ENCODE measurements around the gene SP2. TPM values are rescaled to one million over a fixed set of nuclear protein-coding genes. Genes with fewer than 3 reads are reported as not detected.
A peak's percentile ranks its signal among the peaks of the same experiment; 100 is the strongest.

Gene SP2
- total and polyA plus RNA-seq, 2 of the 8 experiments (the other 6 are each of a cell fraction or from before 2014, with no cell fraction given) = 5.6 to 13.8 TPM

- Histone ChIP-seq H4K8ac (ENCODE audit: extremely low read depth, insufficient read depth, low read length) (no peak overlapping the region), H3K4ac (replicated peaks; ENCODE audit: insufficient read length, low read depth, low read length) (peak overlapping the region; percentile 22), H3K27ac (ENCODE audit: low read depth, low read length) (no peak overlapping the region), H4K91ac (replicated peaks; ENCODE audit: insufficient read length, low read length) (no peak overlapping the region), H2BK20ac (ENCODE audit: low read length) (peak overlapping the region; percentile 90; the same call in 1 of the 2 replicates), H3K14ac (ENCODE audit: insufficient read length) (no peak overlapping the region), H3K27me3 (replicated peaks in 1 of 4; ENCODE audit: control insufficient read depth in 3 of 4, extremely low read depth in 1 of 4, insufficient read depth in 3 of 4, low read length in 3 of 4) (peaks cover 3 to 25% (median 17%) of the 10 kb centered on the region in 4 experiments; a peak in 5 of 7 replicates), H2AK5ac (ENCODE audit: low read depth, low read length) (0 out of 2 replicates have a peak overlapping the region, but pooled peaks have one; percentile 80), H3K23me2 (ENCODE audit: low read depth, low read length) (peaks cover 4% of the 10 kb centered on the region; the same call in 1 of the 2 replicates), H2BK12ac (ENCODE audit: low read depth, low read length) (peak overlapping the region; percentile 60; the same call in 1 of the 2 replicates), H3K4me2 (ENCODE audit: insufficient read depth in 1 of 2, low read depth in 2 of 2, low read length in 2 of 2) (peak overlapping the region; percentile 88 to 90), H3K4me3 (ENCODE audit: extremely low read depth in 1 of 4, insufficient read depth in 2 of 4, low read depth in 3 of 4, low read length in 4 of 4) (peak overlapping the region in 2 of 4 experiments; percentile 53 to 57; a peak in 5 of 8 replicates), H3K9ac (replicated peaks in 1 of 4; ENCODE audit: extremely low read depth in 1 of 4, low read depth in 3 of 4, low read length in 3 of 4) (no peak overlapping the region), H3K9me3 (ENCODE audit: insufficient read depth in 2 of 2, low read depth in 1 of 2, low read length in 1 of 2) (no peaks in the 10 kb centered on the region), H3K36me3 (ENCODE audit: control insufficient read depth in 2 of 4, insufficient read depth in 4 of 4, low read length in 3 of 4) (no peaks in the 10 kb centered on the region), H3K79me1 (ENCODE audit: low read depth, low read length) (no peaks in the 10 kb centered on the region), H3K18ac (ENCODE audit: extremely low read depth, low read length) (peak overlapping the region; percentile 48), H4K20me1 (replicated peaks in 1 of 2; ENCODE audit: control insufficient read depth in 1 of 2, insufficient read depth in 2 of 2, low read length in 2 of 2) (no peaks in the 10 kb centered on the region), H3K4me1 (replicated peaks in 1 of 4; ENCODE audit: control insufficient read depth in 3 of 4, insufficient read depth in 4 of 4, low read length in 3 of 4) (peaks cover 21 to 46% (median 30%) of the 10 kb centered on the region in 4 experiments), H3K79me2 (ENCODE audit: control insufficient read depth in 1 of 2, insufficient read depth in 2 of 2, low read length in 2 of 2) (no peaks in the 10 kb centered on the region), H3K56ac (replicated peaks; ENCODE audit: insufficient read length, low read depth, low read length) (no peak overlapping the region), H3K23ac (ENCODE audit: insufficient read length) (no peak overlapping the region), H4K5ac (ENCODE audit: insufficient read length, low read depth, low read length) (no peak overlapping the region), H2BK15ac (ENCODE audit: low read length) (no peak overlapping the region), H2BK120ac (replicated peaks; ENCODE audit: low read depth, low read length) (no peak overlapping the region), H2BK5ac (ENCODE audit: low read depth, low read length) (peak overlapping the region; percentile 21; the same call in 1 of the 2 replicates), H2AFZ (ENCODE audit: low read length) (no peak overlapping the region)
- WGBS, 2 experiments (ENCODE audit: extremely low coverage in 1 of 2, insufficient coverage in 1 of 2, insufficient read length in 1 of 2, insufficient replicate concordance in 2 of 2, low coverage in 1 of 2, low lambda C conversion rate in 2 of 2, missing lambda C conversion rate in 1 of 2) = 43% methylated on average over 4 of the region's 4 CpGs; no CpG with 5 or more reads in 1 of the 2 experiments
- ChIA-PET CTCF (ENCODE audit: partially characterized antibody) (interaction anchor here (1.3 to 10.7 kb wide), 6 partner anchors 10 to 24 kb away, joined by 3 to 257 read pairs (median 6); partner anchors contain the start of genes SCRN2 and SP6), POLR2A (ENCODE audit: partially characterized antibody) (interaction anchor here (1.5 to 3.6 kb wide), 7 partner anchors 9 to 29 kb away, joined by 5 to 17 read pairs (median 7); partner anchors contain the start of gene SP2)
- peak in 1 of 2 experiments; percentile 54 for DNase-seq (ENCODE audit: low read depth in 1 of 2, low spot score in 2 of 2)
- no peak for FAIRE-seq
- TF ChIP-seq EP300 (IDR thresholded peaks at IDR 0.05; ENCODE audit: borderline replicate concordance in 1 of 2, low read depth in 2 of 2, low read length in 2 of 2) (no peak), RBBP5 (IDR thresholded peaks at IDR 0.05; ENCODE audit: borderline replicate concordance, low read depth, low read length) (no peak), KDM1A (IDR thresholded peaks at IDR 0.05; ENCODE audit: borderline replicate concordance, low read length) (peak; percentile 89), SP1 (IDR thresholded peaks at IDR 0.05; ENCODE audit: low read depth, low read length) (no peak), SIN3A (conservative IDR thresholded peaks at IDR 0.05 in 1 of 2, IDR thresholded peaks at IDR 0.05 in 1 of 2; ENCODE audit: low read depth in 1 of 2, low read length in 2 of 2) (peak in 1 of 2 experiments; percentile 88; a peak in 2 of 4 replicates), POU5F1 (IDR thresholded peaks at IDR 0.05; ENCODE audit: low read depth, low read length) (no peak), HDAC6 (IDR thresholded peaks at IDR 0.05; ENCODE audit: low read depth, low read length) (no peak), HDAC2 (IDR thresholded peaks at IDR 0.05; ENCODE audit: borderline replicate concordance in 1 of 2, low read depth in 2 of 2, low read length in 2 of 2) (0 out of 4 replicates have a peak, but pooled peaks of 1 of the 2 experiments have one; percentile 41), RNF2 (IDR thresholded peaks at IDR 0.05; ENCODE audit: borderline replicate concordance, low read depth, low read length, missing control alignments, poor library complexity, severe bottlenecking) (no peak)
These were observed 22.6 kb upstream of the SP2 start for GRCh38 chr17:47873200-47874090.
